K562 treated with DMSO at 1 percent for 4 hours (cell line): ENCODE data around the gene RETREG3. TPM values are rescaled to one million over a fixed set of nuclear protein-coding genes. Genes with fewer than 3 reads are reported as not detected.

Experiments
- total RNA-seq: library from RNA; unstranded; fragments of 300-600 nt; gene quantifications from 2 replicates; pipeline ENCODE4 v1.2.3, GENCODE V29; 2022; ENCODE audit not compliant: insufficient read depth

The RETREG3 gene, protein sequence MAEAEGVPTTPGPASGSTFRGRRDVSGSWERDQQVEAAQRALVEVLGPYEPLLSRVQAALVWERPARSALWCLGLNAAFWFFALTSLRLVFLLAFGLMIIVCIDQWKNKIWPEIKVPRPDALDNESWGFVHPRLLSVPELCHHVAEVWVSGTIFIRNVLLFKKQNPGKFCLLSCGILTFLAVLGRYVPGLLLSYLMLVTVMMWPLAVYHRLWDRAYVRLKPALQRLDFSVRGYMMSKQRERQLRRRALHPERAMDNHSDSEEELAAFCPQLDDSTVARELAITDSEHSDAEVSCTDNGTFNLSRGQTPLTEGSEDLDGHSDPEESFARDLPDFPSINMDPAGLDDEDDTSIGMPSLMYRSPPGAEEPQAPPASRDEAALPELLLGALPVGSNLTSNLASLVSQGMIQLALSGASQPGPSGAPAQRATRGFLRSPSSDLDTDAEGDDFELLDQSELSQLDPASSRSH
- total RNA-seq = 19.3 and 21.9 TPM in 2 replicates

DNA sequence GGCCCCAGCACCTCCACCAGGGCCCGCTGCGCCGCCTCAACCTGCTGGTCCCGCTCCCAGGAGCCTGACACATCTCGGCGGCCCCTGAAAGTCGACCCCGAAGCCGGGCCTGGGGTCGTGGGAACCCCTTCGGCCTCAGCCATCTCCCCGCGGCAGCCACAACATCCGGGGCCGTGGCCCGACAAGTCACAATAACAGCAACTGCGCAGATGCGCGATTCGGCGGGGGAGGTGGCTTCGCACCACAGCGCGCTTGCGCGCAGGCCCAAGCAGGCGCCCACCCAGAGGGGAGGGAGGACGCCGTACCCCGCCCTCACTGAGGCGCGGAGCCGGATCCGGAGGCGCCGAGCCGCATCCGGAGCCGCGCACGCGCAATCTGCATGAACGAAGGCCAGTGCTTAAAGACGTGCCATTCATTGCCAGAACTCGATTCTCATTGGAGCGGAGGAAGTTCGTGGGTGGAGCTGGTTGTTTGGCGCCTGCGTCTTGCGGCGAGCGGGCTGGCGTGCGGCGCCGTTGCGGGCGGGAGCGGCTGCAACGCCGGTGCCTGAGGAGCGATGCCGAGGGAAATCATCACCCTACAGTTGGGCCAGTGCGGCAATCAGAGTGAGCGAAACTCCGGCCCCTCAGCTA lies at the start of gene RETREG3, which contains the start of gene TUBG1:
TSS of gene RETREG3 (minus strand) at position 193 of the 632 bp plus-strand sequence. CDS start at position 143, 50 bp downstream.
TSS of gene TUBG1 (plus strand) at position 502 of the 632 bp plus-strand sequence. CDS start at position 557, 55 bp downstream.

GRCh38 chr17:42577532-42578281 lies 31.5 kb downstream of the RETREG3 start, which contains the start of gene PSMC3IP:
PSMC3IP (minus strand) TSS chr17:42577729; CDS start chr17:42577686, 43 bp downstream.

DNA sequence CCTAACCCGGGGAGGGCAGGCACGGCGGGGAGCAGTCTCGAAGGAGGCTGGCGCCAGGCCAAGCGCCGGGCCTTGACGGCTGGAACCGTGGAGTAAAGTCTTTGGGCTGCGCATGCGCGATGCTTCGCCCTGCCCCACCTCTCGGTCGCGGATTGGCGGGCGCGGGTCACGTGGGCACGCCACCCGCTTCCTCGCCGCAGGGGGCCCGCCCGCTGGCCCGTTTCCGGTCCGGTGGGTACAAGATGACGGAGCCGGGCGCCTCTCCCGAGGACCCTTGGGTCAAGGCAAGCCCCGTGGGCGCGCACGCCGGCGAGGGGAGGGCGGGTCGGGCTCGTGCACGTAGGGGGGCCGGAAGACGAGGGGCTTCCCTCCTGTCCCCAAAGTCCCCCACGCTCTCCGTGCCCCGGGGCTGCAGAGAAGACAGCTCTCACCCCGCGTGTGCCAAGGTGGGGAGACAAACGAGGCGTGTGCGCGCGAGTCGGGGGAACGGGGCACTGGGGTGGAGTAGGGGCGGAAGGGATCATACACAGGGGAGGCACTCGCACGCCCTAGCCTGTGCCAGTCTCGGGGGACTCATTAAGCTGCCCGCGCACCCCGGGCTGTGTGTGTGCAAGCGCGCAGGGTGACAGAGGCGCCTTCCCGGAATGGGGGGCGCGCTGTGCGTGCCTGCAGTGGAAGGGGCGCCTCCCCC lies 42.1 kb downstream of the RETREG3 start, which contains the start of gene MLX:
TSS of gene MLX (plus strand) at position 218 of the 691 bp plus-strand sequence. CDS start at position 243, 25 bp downstream.

DNA sequence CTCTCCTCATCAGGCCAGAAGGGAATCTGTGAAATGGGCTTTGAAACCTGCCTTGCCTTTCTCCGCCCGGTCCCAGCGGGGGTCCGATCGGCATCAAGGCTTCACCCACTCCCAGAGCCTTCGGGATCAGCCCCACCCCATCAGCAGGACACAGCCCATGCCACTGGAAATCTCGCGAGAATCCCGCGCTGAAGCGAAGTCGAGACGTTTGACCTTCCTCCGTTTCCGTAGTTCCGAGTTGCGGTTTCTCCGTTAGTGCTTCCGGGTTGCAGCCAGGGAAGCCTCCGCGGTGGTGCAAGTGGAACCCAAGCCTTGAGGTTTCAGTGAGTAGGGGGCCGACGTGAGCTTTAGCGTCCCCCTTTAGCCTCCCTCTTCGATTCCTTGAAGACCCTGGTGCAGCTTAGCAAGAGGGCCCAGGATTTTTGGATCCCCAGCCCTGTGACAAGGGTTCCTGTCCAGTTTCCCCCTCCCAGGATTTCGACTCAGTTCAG lies 47.2 kb downstream of the RETREG3 start, which contains the start of gene COASY:
TSS of gene COASY (plus strand) at position 252 of the 491 bp plus-strand sequence. CDS start 475 bp downstream, outside the sequence.

DNA sequence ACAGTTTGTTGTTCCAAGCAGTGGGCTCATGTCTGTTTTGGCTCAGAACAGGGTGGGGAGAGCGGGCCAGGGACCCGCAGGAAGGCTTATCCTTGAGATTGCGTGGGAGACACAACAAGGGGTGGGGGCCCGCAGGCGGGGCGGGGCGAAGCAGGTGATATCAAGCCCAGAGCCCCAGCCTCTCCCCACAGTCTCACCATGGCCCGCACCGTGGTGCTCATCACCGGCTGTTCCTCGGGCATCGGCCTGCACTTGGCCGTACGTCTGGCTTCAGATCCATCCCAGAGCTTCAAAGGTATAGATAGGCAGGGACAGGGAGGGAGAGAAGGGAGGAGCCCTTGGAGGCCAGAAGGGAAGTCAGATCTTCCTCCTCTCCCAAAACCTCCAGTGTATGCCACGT lies 56.4 kb downstream of the RETREG3 start, which contains the start of gene HSD17B1:
TSS of gene HSD17B1 (plus strand) at position 188 of the 400 bp plus-strand sequence. CDS start at position 199, 11 bp downstream.

GRCh38 chr17:42536048-42536371 lies 73.2 kb downstream of the RETREG3 start, which contains the start of gene NAGLU:
NAGLU (plus strand) TSS chr17:42536241; CDS start chr17:42536273, 32 bp downstream.

Other genes starting within 250 kb of the RETREG3 start
- gene STAT3, start 220.9 kb downstream of the RETREG3 start, total RNA-seq = 75.1 and 79.1 TPM in 2 replicates
- 71.3 and 82.9 TPM in 2 replicates for gene CAVIN1, start 186.1 kb downstream of the RETREG3 start, total RNA-seq
- 52.6 and 60.6 TPM in 2 replicates for gene ATP6V0A1, start 150.5 kb downstream of the RETREG3 start, total RNA-seq
- gene NAGLU, start 73.1 kb downstream of the RETREG3 start, total RNA-seq = 13.2 and 16.3 TPM in 2 replicates
- gene HSD17B1, start 56.5 kb downstream of the RETREG3 start, total RNA-seq = 7.7 and 8.1 TPM in 2 replicates
- 109 and 140 TPM in 2 replicates for gene COASY, start 47.2 kb downstream of the RETREG3 start, total RNA-seq
- 31.3 and 35.0 TPM in 2 replicates for gene MLX, start 42.3 kb downstream of the RETREG3 start, total RNA-seq
- gene PSMC3IP, start 31.6 kb downstream of the RETREG3 start, total RNA-seq = 52.8 and 68.2 TPM in 2 replicates
- 113 and 129 TPM in 2 replicates for gene TUBG1, start 309 bp upstream of the RETREG3 start, total RNA-seq
- not detected in 2 replicates for gene TUBG2, start 49.9 kb upstream of the RETREG3 start, total RNA-seq
- gene PLEKHH3, start 67.6 kb upstream of the RETREG3 start, total RNA-seq = 32.9 and 42.6 TPM in 2 replicates
- gene CCR10, start 72.5 kb upstream of the RETREG3 start, total RNA-seq = 7.6 and 9.2 TPM in 2 replicates
- gene CNTNAP1, start 73.2 kb upstream of the RETREG3 start, total RNA-seq = 1.3 and 3.1 TPM in 2 replicates
- gene EZH1, start 135.7 kb upstream of the RETREG3 start, total RNA-seq = 17.7 and 17.9 TPM in 2 replicates
- not detected in 2 replicates for gene RAMP2, start 151.9 kb upstream of the RETREG3 start, total RNA-seq
- gene VPS25, start 164.1 kb upstream of the RETREG3 start, total RNA-seq = 93.6 and 122 TPM in 2 replicates
- gene WNK4, start 171.2 kb upstream of the RETREG3 start, total RNA-seq = 5.5 and 14.0 TPM in 2 replicates
- gene COA3, start 189.3 kb upstream of the RETREG3 start, total RNA-seq = 45.6 and 46.7 TPM in 2 replicates
- not detected in 2 replicates for gene CNTD1, start 189.5 kb upstream of the RETREG3 start, total RNA-seq
- gene BECN1, start 214.9 kb upstream of the RETREG3 start, total RNA-seq = 32.0 and 36.7 TPM in 2 replicates
- gene PSME3, start 224.0 kb upstream of the RETREG3 start, total RNA-seq = 90.8 and 94.0 TPM in 2 replicates
- 6.7 and 7.0 TPM in 2 replicates for gene AOC2, start 235.2 kb upstream of the RETREG3 start, total RNA-seq
- 3.9 and 5.9 TPM in 2 replicates for gene AOC3, start 241.8 kb upstream of the RETREG3 start, total RNA-seq